Stimulated activated effector memory CD8-positive, alpha-beta T cell treated with anti-CD3 and anti-CD28 coated beads, Interleukin-12 subunit alpha, Interleukin-12 subunit beta, amount 100 ng/mL, for 72 hours (primary cell): ENCODE data around the gene IL1RL2.

Source experiments
- ATAC-seq: fragments of 150-1000 bp; cut with Tn5 transposase; 2 replicates; pipeline ENCODE4 v1.10.0; 2021
- DNase-seq, 2 donors: peaks; one replicate each; pipeline ENCODE4 v3.0.0; 2021 to 2022; ENCODE audit warnings: low spot score in 2 of 2
- H3K27ac Mint-ChIP-seq: one replicate; pipeline ENCODE4 v1.8.0; 2022; ENCODE audit warnings: mild to moderate bottlenecking, mixed read lengths
- H3K36me3 Mint-ChIP-seq: one replicate; pipeline ENCODE4 v1.8.0; 2022; ENCODE audit warnings: mild to moderate bottlenecking, mixed read lengths
- H3K4me1 Mint-ChIP-seq: one replicate; pipeline ENCODE4 v1.8.0; 2022; ENCODE audit warnings: mixed read lengths
- H3K4me3 Mint-ChIP-seq: one replicate; pipeline ENCODE4 v1.8.0; 2022; ENCODE audit warnings: mild to moderate bottlenecking, mixed read lengths
- H3K9me3 Mint-ChIP-seq: one replicate; pipeline ENCODE4 v1.8.0; 2022; ENCODE audit warnings: mixed read lengths

The IL1RL2 gene

DNA sequence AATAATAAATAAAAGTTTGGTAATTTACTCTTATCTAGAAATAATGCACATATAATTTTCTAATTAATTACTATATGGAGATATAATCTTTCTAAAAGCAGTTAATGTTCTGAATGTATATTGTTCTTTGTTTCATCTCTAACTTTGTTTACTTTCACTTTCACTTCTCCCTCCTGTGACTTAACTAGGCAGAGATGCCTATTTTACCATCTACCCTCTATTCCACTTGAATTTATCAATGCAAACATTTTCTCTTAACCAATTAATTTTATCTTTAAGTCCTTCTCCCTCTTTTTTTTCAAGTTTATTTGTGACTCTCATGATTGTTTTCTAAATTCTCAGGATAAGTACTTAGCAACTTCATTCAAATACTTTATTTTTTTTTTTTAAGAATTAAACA, 69.5 kb downstream of the IL1RL2 start:
- ATAC-seq (no peak), DNase-seq (no peak)
- Mint-ChIP-seq H3K4me3 (peak overlapping the region; percentile 22), H3K36me3 (peaks cover 22% of the 10 kb centered on the region), H3K4me1 (peaks cover 60% of the 10 kb centered on the region), H3K27ac (no peak overlapping the region), H3K9me3 (peaks cover 2% of the 10 kb centered on the region)

GRCh38 chr2:102256874-102257462, 70.1 kb downstream of the IL1RL2 start:
- H3K9me3 Mint-ChIP-seq, result peaks cover 2% of the 10 kb centered on the region
- peaks cover 57% of the 10 kb centered on the region for H3K4me1 Mint-ChIP-seq
- ATAC-seq (no peak), DNase-seq (peak in 1 of 2 donors; percentile 59)
- H3K4me3 Mint-ChIP-seq, result peak overlapping the region; percentile 22
- H3K27ac Mint-ChIP-seq, result peak overlapping the region; percentile 90
- H3K36me3 Mint-ChIP-seq, result peaks cover 22% of the 10 kb centered on the region

GRCh38 chr2:102258025-102258385, 71.2 kb downstream of the IL1RL2 start:
- DNase-seq (no peak), ATAC-seq (no peak)
- peaks cover 20% of the 10 kb centered on the region for H3K36me3 Mint-ChIP-seq
- peak overlapping the region; percentile 90 for H3K27ac Mint-ChIP-seq
- peaks cover 2% of the 10 kb centered on the region for H3K9me3 Mint-ChIP-seq
- peaks cover 48% of the 10 kb centered on the region for H3K4me1 Mint-ChIP-seq
- H3K4me3 Mint-ChIP-seq, result peak overlapping the region; percentile 32

DNA sequence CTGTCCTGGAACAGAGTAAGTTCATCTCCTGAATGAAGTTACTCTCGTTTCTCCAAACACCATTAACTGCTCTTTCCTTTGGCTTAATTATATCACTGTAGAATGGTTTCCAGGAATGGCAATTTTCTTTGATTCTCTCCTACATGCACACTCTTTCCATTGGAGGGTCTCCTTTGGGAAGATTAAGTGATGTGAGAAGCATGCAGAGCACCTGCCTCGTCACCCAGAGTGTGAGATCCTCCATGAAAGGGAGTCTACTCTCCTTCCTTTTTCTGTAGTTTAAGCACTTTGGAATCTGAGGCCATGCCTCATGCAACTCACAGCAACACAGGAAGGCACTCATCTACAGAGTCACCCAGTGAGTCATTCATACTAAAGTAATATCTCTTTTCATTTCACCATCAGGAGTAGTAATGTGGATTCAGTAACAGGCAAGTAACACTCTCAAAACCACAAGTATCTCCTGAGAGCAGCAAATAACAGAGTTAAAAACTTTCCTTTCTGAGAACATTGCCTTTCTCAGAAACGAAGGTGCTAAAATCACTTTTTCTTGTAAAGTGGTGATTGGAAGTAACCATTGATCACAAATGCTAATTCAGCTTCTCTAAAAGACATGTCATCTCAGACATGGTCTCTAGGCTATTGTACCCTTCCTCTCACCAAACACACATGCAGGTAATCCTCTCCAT, 71.7 kb downstream of the IL1RL2 start:
- DNase-seq (peak in 1 of 2 donors; percentile 66), ATAC-seq (peak; percentile 99)
- H3K27ac Mint-ChIP-seq, result peak overlapping the region; percentile 90
- H3K9me3 Mint-ChIP-seq, result peaks cover 2% of the 10 kb centered on the region
- peaks cover 43% of the 10 kb centered on the region for H3K4me1 Mint-ChIP-seq
- H3K36me3 Mint-ChIP-seq, result peaks cover 15% of the 10 kb centered on the region
- H3K4me3 Mint-ChIP-seq, result peak overlapping the region; percentile 32

GRCh38 chr2:102261467-102262135, 74.8 kb downstream of the IL1RL2 start:
- DNase-seq (no peak), ATAC-seq (no peak)
- no peak overlapping the region for H3K4me3 Mint-ChIP-seq

DNA sequence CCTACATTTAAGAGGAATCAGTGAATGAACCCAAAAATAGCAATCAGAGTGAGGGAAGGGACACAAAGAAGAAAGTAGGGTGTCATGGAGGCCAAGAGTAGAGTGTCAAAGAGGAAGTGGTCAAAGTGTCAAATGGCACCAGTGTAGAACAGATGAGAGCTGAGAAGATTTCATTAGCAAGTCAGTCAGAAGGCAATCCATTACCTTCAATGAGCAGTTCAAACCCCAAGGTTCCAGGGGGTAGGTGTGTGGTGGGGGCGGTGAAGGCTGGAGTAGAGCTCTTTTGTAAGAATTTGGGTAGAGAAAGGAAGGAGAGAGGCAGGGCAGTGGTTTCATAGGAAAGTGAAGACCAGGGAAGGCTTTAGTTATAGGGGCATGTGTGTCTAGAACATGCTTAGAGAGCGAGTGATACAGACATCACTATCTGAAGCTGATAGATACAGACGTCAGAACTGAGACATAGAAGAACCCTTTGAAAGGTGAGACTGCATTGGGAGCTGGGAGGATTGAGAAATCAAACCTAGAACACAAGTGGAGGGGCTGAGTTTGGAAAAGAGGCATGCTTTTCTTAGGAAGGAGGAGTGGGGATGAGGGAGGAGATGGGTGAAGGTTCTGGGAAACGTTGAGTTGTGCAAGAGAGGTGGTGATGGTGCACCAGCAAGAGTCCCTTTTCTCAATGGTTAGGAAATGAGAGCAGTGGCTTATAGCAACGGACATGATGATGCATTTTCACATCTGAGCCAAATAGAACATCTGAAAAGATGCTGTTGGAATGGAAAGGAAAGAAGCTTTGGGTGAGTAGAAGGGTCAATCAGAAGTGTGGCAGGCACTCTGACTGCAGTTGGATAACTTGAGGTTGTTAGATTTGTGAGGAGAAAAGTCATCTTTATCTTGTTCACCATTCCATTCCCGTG, 75.7 kb downstream of the IL1RL2 start:
- H3K4me3 Mint-ChIP-seq, result no peak overlapping the region
- peaks cover 2% of the 10 kb centered on the region for H3K9me3 Mint-ChIP-seq
- H3K4me1 Mint-ChIP-seq, result peaks cover 24% of the 10 kb centered on the region
- ATAC-seq (peak; percentile 37), DNase-seq (no peak)
- H3K36me3 Mint-ChIP-seq, result peaks cover 5% of the 10 kb centered on the region
- no peak overlapping the region for H3K27ac Mint-ChIP-seq

More at GRCh38 chr2:102261467-102262135, 74.8 kb downstream of the IL1RL2 start:
- Mint-ChIP-seq H3K27ac (no peak overlapping the region), H3K36me3 (peaks cover 9% of the 10 kb centered on the region), H3K9me3 (peaks cover 2% of the 10 kb centered on the region), H3K4me1 (peaks cover 32% of the 10 kb centered on the region)

- peaks cover 10% of the 10 kb centered on the region for H3K4me1 Mint-ChIP-seq
- H3K4me3 Mint-ChIP-seq, result no peak overlapping the region
- ATAC-seq (peak; percentile 33), DNase-seq (no peak)
- no peak overlapping the region for H3K27ac Mint-ChIP-seq
- no peaks in the 10 kb centered on the region for H3K36me3 Mint-ChIP-seq
- H3K9me3 Mint-ChIP-seq, result no peaks in the 10 kb centered on the region
These were observed 78.1 kb downstream of the IL1RL2 start for GRCh38 chr2:102264952-102265351.

DNA sequence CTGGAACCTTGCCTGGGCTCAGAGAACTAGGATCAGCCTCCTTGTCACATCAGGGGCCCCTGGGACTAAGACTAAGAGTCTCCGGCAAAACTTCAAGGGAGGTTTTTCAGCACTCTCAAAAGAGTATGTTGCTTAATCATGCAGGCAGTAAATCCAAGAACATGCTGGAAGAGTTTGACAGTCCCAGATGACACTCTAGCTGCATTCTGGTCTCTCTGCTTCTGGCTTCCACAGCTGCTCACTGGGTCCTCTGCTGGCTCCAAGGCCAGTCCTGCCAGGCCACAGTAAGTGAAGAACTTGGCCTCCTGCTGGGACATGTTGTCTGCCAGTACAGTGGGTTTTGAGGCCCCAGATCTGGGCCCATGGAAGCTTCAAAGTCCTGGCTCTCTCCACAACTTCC, 79.4 kb downstream of the IL1RL2 start:
- no peak overlapping the region for H3K4me3 Mint-ChIP-seq
- DNase-seq (no peak), ATAC-seq (no peak)
- no peaks in the 10 kb centered on the region for H3K36me3 Mint-ChIP-seq
- no peak overlapping the region for H3K27ac Mint-ChIP-seq
- no peaks in the 10 kb centered on the region for H3K9me3 Mint-ChIP-seq
- peaks cover 19% of the 10 kb centered on the region for H3K4me1 Mint-ChIP-seq

- Mint-ChIP-seq H3K9me3 (no peaks in the 10 kb centered on the region), H3K4me3 (no peak overlapping the region), H3K4me1 (peaks cover 30% of the 10 kb centered on the region), H3K36me3 (no peaks in the 10 kb centered on the region), H3K27ac (no peak overlapping the region)
- DNase-seq (no peak), ATAC-seq (no peak)
These were observed 81.0 kb downstream of the IL1RL2 start for GRCh38 chr2:102267774-102268173.

DNA sequence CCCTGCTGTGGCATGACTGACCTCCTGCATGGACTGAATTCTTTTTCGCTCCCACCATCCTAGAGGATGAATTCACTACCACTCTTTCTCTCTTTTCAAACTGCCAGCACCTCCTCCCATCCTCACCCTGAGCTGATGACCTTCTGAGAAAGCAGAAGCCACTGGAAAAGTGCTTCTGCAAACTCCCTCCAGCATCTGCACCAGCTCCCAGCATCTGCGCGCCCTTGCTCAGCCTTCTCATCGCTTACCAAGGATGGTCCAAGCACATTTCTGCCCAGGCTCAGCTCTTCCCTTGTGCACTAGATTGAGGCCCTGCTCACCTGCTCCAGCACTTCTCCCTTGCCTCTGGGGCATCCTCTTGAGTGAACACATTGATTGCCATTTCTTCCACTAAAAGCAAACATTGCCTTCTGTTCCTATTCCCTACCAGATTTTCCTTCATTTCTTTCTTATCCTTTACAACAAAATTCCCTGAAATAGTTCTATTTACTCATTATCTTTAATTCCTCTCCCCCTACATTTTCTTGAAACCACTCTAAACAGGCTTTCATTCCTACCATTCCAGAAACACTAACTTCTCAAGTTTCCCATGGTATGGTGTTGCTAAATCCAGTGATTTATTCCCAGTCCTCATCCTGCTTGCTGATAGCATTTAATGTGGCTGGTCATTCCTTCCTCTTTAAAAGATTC, 81.8 kb downstream of the IL1RL2 start:
- DNase-seq, result no peak
- Mint-ChIP-seq H3K4me3 (no peak overlapping the region), H3K36me3 (no peaks in the 10 kb centered on the region), H3K27ac (no peak overlapping the region), H3K9me3 (no peaks in the 10 kb centered on the region), H3K4me1 (peaks cover 30% of the 10 kb centered on the region)
- no peak for ATAC-seq

DNA sequence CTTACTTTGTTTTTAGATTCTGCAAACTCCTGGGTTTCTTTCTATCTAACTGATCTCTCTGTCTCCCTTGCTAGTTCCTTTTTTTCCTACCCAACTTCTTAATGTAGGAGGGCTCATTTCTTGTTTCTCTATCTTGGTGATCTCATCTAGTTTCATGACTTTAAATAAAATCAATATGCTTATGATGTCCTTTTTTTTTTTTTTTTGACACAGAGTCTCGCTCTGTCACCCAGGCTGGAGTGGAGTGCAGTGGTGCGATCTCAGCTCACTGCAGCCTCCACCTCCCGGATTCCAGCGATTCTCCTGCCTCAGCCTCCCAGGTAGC, 82.3 kb downstream of the IL1RL2 start:
- Mint-ChIP-seq H3K27ac (no peak overlapping the region), H3K4me3 (no peak overlapping the region), H3K4me1 (peaks cover 30% of the 10 kb centered on the region), H3K9me3 (no peaks in the 10 kb centered on the region), H3K36me3 (no peaks in the 10 kb centered on the region)
- DNase-seq, result no peak
- ATAC-seq, result no peak

DNA sequence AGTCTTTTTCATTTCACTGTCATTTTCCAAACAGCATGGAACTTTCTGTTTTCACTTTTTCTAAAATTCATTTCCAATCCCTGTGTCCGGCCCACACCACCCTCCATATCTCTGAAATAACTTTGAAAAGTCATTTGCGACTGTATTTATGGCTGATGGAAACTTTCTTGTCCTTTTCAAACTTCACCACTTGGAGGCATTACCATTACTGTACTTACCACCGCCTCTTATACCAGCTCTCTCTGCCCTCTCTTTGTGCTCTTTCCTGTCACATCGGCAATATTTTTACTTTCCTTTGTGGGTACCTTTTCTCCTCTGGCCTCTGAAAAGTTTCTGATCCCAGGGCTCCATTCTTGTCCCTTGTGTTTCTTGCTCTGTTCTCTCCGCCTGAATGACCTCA, 85.0 kb downstream of the IL1RL2 start:
- Mint-ChIP-seq H3K36me3 (no peaks in the 10 kb centered on the region), H3K4me3 (peak overlapping the region; percentile 20), H3K4me1 (peaks cover 40% of the 10 kb centered on the region), H3K27ac (no peak overlapping the region), H3K9me3 (peaks cover 2% of the 10 kb centered on the region)
- ATAC-seq, result peak; percentile 70
- no peak for DNase-seq

GRCh38 chr2:102273619-102274211, 86.9 kb downstream of the IL1RL2 start:
- Mint-ChIP-seq H3K9me3 (peaks cover 2% of the 10 kb centered on the region), H3K4me1 (peaks cover 58% of the 10 kb centered on the region), H3K27ac (no peak overlapping the region), H3K4me3 (no peak overlapping the region), H3K36me3 (no peaks in the 10 kb centered on the region)
- DNase-seq (no peak), ATAC-seq (no peak)

DNA sequence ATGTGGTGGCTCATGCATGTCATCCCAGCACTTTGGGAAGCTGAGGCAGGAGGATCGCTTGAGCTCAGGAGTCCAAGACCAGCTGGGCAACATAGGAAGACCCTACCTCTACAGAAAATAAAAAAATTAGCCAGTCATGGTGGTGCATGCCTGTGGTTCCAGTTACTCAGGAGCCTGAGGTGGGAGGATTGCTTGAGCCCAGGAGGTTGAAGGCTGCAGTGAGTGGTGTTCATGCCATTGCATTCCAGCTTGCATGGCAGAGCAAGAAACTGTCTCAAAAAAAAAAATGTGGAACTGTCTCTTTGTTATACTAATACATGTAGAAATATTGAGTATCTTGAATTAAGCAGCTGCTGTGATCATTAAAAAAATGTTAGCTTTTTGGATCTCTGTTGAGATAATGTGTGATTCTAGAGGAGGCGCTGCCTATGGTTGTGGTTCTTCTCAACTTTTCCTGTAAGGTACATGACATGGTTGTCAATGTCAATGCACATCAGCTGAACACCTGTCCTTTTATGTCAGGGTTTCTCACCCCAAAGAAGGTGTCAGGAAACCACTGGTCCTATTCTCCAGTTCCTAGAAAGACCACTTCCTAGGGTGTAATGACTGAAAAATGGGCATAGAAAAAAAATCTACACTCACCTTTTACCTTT, 89.9 kb downstream of the IL1RL2 start:
- Mint-ChIP-seq H3K4me1 (peaks cover 42% of the 10 kb centered on the region), H3K36me3 (no peaks in the 10 kb centered on the region)

More for the DNA sequence above, 89.9 kb downstream of the IL1RL2 start:
- Mint-ChIP-seq H3K9me3 (peaks cover 2% of the 10 kb centered on the region), H3K27ac (no peak overlapping the region), H3K4me3 (no peak overlapping the region)
- no peak for DNase-seq
- ATAC-seq, result peak; percentile 69
